Heart left ventricle (tissue), 13 donors: Measurements from ENCODE around the gene SGSH.

Source experiments
- CTCF ChIP-seq, 12 donors: fragments of 200-600 bp; sonication (generic) in 4 of 12; IDR thresholded peaks; one replicate each; pipeline versions ENCODE4 v1.5.0 to v1.8.0; 2018 to 2022; ENCODE audit warnings: antibody characterized with exemption in 12 of 12, mild to moderate bottlenecking in 5 of 12
- POLR2A ChIP-seq, 2 donors: fragments of 450-650 bp; IDR thresholded peaks; one replicate each; pipeline ENCODE4 v1.6.1; 2017; ENCODE audit warnings: antibody characterized with exemption in 2 of 2, mild to moderate bottlenecking in 2 of 2, moderate library complexity in 2 of 2
- donor health status: ischemic (EF 13 %, LVEDD 7.1; RV severe dilation, severe dysfunction).
- donor health status: DM: no; HTN: yes; CAD: no.
- donor health status: DM: no; HTN: no; CAD: no.
- donor health status: ischemic (EF 25% LVEDD 6.9; RV normal size, moderate dysfunction).
- donor health status: ischemic (EF 25% LVEDD 5.7; RV mildly dilated, moderate dysfunction).
- donor health status: ischemic (EF 35%, LVEDD 5.7; RV mildly dilated, moderate dysfunction).
- donor health status: nonischemic (EF 11% LVEDD 7.7; RV severe dilation, severe dysfunction).
- donor health status: DM: yes; HTN: yes; CAD: no.
- donor health status: PGD.
- donor health status: ischemic (EF 29% LVEDD 5.4; RV normal size, mild dysfunction).
- donor health status: nonischemic (EF 23%, LVEDD 6.1; RV moderate dilation, normal function).

- TF ChIP-seq POLR2A (IDR thresholded peaks at IDR 0.05): no peak
- TF ChIP-seq CTCF (IDR thresholded peaks at IDR 0.05): no peak
Observed at GRCh38 chr17:80253631-80254395, 33.7 kb upstream of the SGSH start.
